Gastrocnemius medialis (tissue), 4 donors: ENCODE results near the gene LILRA1.
"Not testable (repeated sequence)": the region's sequence is repeated elsewhere in the genome, so short reads cannot be mapped to it uniquely, and the experiment has no call there.

Experiments used
- CTCF ChIP-seq, 5 experiments: fragments of 450-650 bp in 3 of 5; fragments of 200-600 bp in 2 of 5; sonication (generic) in 2 of 5; IDR thresholded peaks in 4 of 5; conservative IDR thresholded peaks in 1 of 5; 1 replicate in 4 of 5; 2 replicates in 1 of 5; pipeline ENCODE4 v1.5.1; 2016 to 2019; ENCODE audit warnings: antibody characterized with exemption in 5 of 5, mild to moderate bottlenecking in 3 of 5, moderate library complexity in 3 of 5
- POLR2A ChIP-seq, 2 donors: fragments of 450-650 bp; IDR thresholded peaks; one replicate each; pipeline ENCODE4 v1.6.1; 2017; ENCODE audit warnings: antibody characterized with exemption in 2 of 2, mild to moderate bottlenecking in 2 of 2, moderate library complexity in 2 of 2

- not testable (repeated sequence) for TF ChIP-seq POLR2A (IDR thresholded peaks at IDR 0.05); CTCF (IDR thresholded peaks at IDR 0.05 in 4 of 5, conservative IDR thresholded peaks at IDR 0.05 in 1 of 5)
Observed at GRCh38 chr19:54578268-54578667, 15.2 kb upstream of the LILRA1 start.
